CD4-positive, CD25-positive, alpha-beta regulatory T cell (primary cell): ENCODE data around the gene STYXL2. TPM values are rescaled to one million over a fixed set of nuclear protein-coding genes. Genes with fewer than 3 reads are reported as not detected.

Source experiments
- ATAC-seq, 2 donors: fragments of 150-1000 bp; cut with Tn5 transposase; one replicate each; pipeline ENCODE4 v1.10.0; 2021; ENCODE audit warnings: low read depth in 2 of 2, moderate number of reproducible peaks in 2 of 2, moderate library complexity in 1 of 2
- DNase-seq, 3 donors: peaks; one replicate each; pipeline versions ENCODE4 v3.0.0 to v3.0.0-alpha.2; 2012 to 2022; ENCODE audit warnings: mixed read lengths in 1 of 3
- H3K27ac ChIP-seq: one replicate; pipeline ENCODE4 v1.7.0; 2013; ENCODE audit warnings: mild to moderate bottlenecking, low read length; ENCODE audit not compliant: insufficient read depth, poor library complexity, severe bottlenecking
- H3K27me3 ChIP-seq: one replicate; pipeline ENCODE4 v1.7.0; 2013; ENCODE audit warnings: low read length; ENCODE audit not compliant: control insufficient read depth, insufficient read depth
- H3K36me3 ChIP-seq: one replicate; pipeline ENCODE4 v1.7.0; 2013; ENCODE audit warnings: mild to moderate bottlenecking, low read length, moderate library complexity; ENCODE audit not compliant: control insufficient read depth, insufficient read depth
- H3K4me1 ChIP-seq: 2 replicates; pipeline ENCODE4 v1.7.0; 2013; ENCODE audit warnings: mild to moderate bottlenecking, low read length; ENCODE audit not compliant: insufficient read depth, control insufficient read depth, poor library complexity, severe bottlenecking
- H3K4me3 ChIP-seq: one replicate; pipeline ENCODE4 v1.7.0; 2013; ENCODE audit warnings: low read depth, mild to moderate bottlenecking, low read length, moderate library complexity
- H3K9me3 ChIP-seq, 2 experiments: 1 replicate in 1 of 2; 2 replicates in 1 of 2; pipeline ENCODE4 v1.7.0; 2013; ENCODE audit warnings: low read length in 2 of 2, mild to moderate bottlenecking in 1 of 2, moderate library complexity in 1 of 2; ENCODE audit not compliant: control insufficient read depth in 2 of 2
- H3K27ac Mint-ChIP-seq, 3 donors: one replicate each; pipeline ENCODE4 v1.8.0; 2020 to 2022; ENCODE audit warnings: mild to moderate bottlenecking in 3 of 3, mixed read lengths in 3 of 3, moderate library complexity in 2 of 3
- H3K27me3 Mint-ChIP-seq: one replicate; pipeline ENCODE4 v1.8.0; 2022; ENCODE audit warnings: mild to moderate bottlenecking, mixed read lengths
- H3K36me3 Mint-ChIP-seq: one replicate; pipeline ENCODE4 v1.8.0; 2020; ENCODE audit warnings: mixed read lengths
- H3K4me1 Mint-ChIP-seq, 4 donors: one replicate each; pipeline ENCODE4 v1.8.0; 2020 to 2022; ENCODE audit warnings: mixed read lengths in 4 of 4, mild to moderate bottlenecking in 1 of 4
- H3K4me3 Mint-ChIP-seq, 4 donors: one replicate each; pipeline ENCODE4 v1.8.0; 2020 to 2022; ENCODE audit warnings: mild to moderate bottlenecking in 4 of 4, mixed read lengths in 4 of 4, moderate library complexity in 3 of 4
- H3K9me3 Mint-ChIP-seq, 7 donors: one replicate each; pipeline ENCODE4 v1.8.0; 2020 to 2022; ENCODE audit warnings: mixed read lengths in 7 of 7, mild to moderate bottlenecking in 3 of 7, moderate library complexity in 2 of 7
- polyA plus RNA-seq, 4 donors: library from polyadenylated mRNA; unstranded; fragments of 300-500 nt; fragmentation: Illumina TruSeq; gene quantifications; one replicate each; pipeline ENCODE4 v1.2.3, GENCODE V29; 2021
- total RNA-seq: library from RNA; stranded (reverse); gene quantifications from one replicate; pipeline ENCODE4 v1.2.3, GENCODE V29; 2022

Gene STYXL2
- total and polyA plus RNA-seq, 5 donors from 2014 or later, result not detected

- peaks cover 7% of the 10 kb centered on the region for H3K4me1 ChIP-seq
- Mint-ChIP-seq H3K27me3 (peaks cover 42% of the 10 kb centered on the region), H3K4me3 (peak overlapping the region in 2 of 4 donors; percentile 7 to 36), H3K9me3 (no peaks in the 10 kb centered on the region), H3K27ac (peak overlapping the region in 1 of 3 donors; percentile 3), H3K36me3 (no peaks in the 10 kb centered on the region), H3K4me1 (peaks cover 0 to 18% (median 7%) of the 10 kb centered on the region in 4 donors)
- no peaks in the 10 kb centered on the region for H3K36me3 ChIP-seq
- H3K27ac ChIP-seq, result no peak overlapping the region
- no peak overlapping the region for H3K4me3 ChIP-seq
- DNase-seq, result no peak
- H3K27me3 ChIP-seq, result peaks cover 6% of the 10 kb centered on the region
- H3K9me3 ChIP-seq, result no peaks in the 10 kb centered on the region
- no peak for ATAC-seq
These were observed 25.8 kb downstream of the STYXL2 start for GRCh38 chr1:167119696-167120095.

GRCh38 chr1:167120899-167121298, 27.0 kb downstream of the STYXL2 start:
- Histone ChIP-seq H3K27ac (no peak overlapping the region), H3K27me3 (peaks cover 2% of the 10 kb centered on the region), H3K9me3 (no peaks in the 10 kb centered on the region), H3K4me3 (peak overlapping the region; percentile 32), H3K4me1 (peaks cover 7% of the 10 kb centered on the region), H3K36me3 (no peaks in the 10 kb centered on the region)
- DNase-seq (peak in 2 of 3 donors; percentile 45 to 56), ATAC-seq (no peak)
- Mint-ChIP-seq H3K27ac (peak overlapping the region in 2 of 3 donors; percentile 69 to 85), H3K4me3 (peak overlapping the region; percentile 74 to 88 (median 86)), H3K4me1 (peaks cover 0 to 18% (median 7%) of the 10 kb centered on the region in 4 donors), H3K36me3 (no peaks in the 10 kb centered on the region), H3K27me3 (peaks cover 37% of the 10 kb centered on the region), H3K9me3 (no peaks in the 10 kb centered on the region)

- H3K36me3 ChIP-seq, result no peaks in the 10 kb centered on the region
- Mint-ChIP-seq H3K36me3 (no peaks in the 10 kb centered on the region), H3K27me3 (peaks cover 43% of the 10 kb centered on the region), H3K27ac (peak overlapping the region in 2 of 3 donors; percentile 81 to 85), H3K4me1 (peaks cover 0 to 18% (median 7%) of the 10 kb centered on the region in 4 donors), H3K9me3 (no peaks in the 10 kb centered on the region), H3K4me3 (peak overlapping the region; percentile 74 to 88 (median 86))
- peak overlapping the region; percentile 32 for H3K4me3 ChIP-seq
- peaks cover 7% of the 10 kb centered on the region for H3K4me1 ChIP-seq
- ATAC-seq (peak; percentile 58 to 62), DNase-seq (peak in 2 of 3 donors; percentile 26 to 53)
- H3K9me3 ChIP-seq, result no peaks in the 10 kb centered on the region
- H3K27ac ChIP-seq, result no peak overlapping the region
- peaks cover 2% of the 10 kb centered on the region for H3K27me3 ChIP-seq
These were observed 27.7 kb downstream of the STYXL2 start for GRCh38 chr1:167121375-167122120.

GRCh38 chr1:167122121-167122480, 28.2 kb downstream of the STYXL2 start:
- no peak for ATAC-seq
- no peak overlapping the region for H3K27ac ChIP-seq
- Mint-ChIP-seq H3K36me3 (no peaks in the 10 kb centered on the region), H3K27me3 (peaks cover 44% of the 10 kb centered on the region), H3K4me1 (peaks cover 0 to 18% (median 7%) of the 10 kb centered on the region in 4 donors), H3K27ac (peak overlapping the region in 2 of 3 donors; percentile 56 to 81), H3K9me3 (no peaks in the 10 kb centered on the region), H3K4me3 (peak overlapping the region in 3 of 4 donors; percentile 69 to 88 (median 74))
- peaks cover 2% of the 10 kb centered on the region for H3K27me3 ChIP-seq
- no peak overlapping the region for H3K4me3 ChIP-seq
- H3K4me1 ChIP-seq, result peaks cover 7% of the 10 kb centered on the region
- no peak for DNase-seq
- H3K9me3 ChIP-seq, result no peaks in the 10 kb centered on the region
- no peaks in the 10 kb centered on the region for H3K36me3 ChIP-seq

- peaks cover 7% of the 10 kb centered on the region for H3K4me1 ChIP-seq
- no peak overlapping the region for H3K4me3 ChIP-seq
- H3K9me3 ChIP-seq, result no peaks in the 10 kb centered on the region
- H3K4me1 Mint-ChIP-seq, result peaks cover 0 to 18% (median 7%) of the 10 kb centered on the region in 4 donors
- ATAC-seq (no peak), DNase-seq (no peak)
- no peak overlapping the region for H3K27ac ChIP-seq
- no peaks in the 10 kb centered on the region for H3K36me3 ChIP-seq
- peaks cover 2% of the 10 kb centered on the region for H3K27me3 ChIP-seq
- no peaks in the 10 kb centered on the region for H3K36me3 Mint-ChIP-seq
- peak overlapping the region in 3 of 4 donors; percentile 9 to 73 (median 19) for H3K4me3 Mint-ChIP-seq
- H3K27ac Mint-ChIP-seq, result peak overlapping the region in 2 of 3 donors; percentile 5 to 56
- peaks cover 40% of the 10 kb centered on the region for H3K27me3 Mint-ChIP-seq
- no peaks in the 10 kb centered on the region for H3K9me3 Mint-ChIP-seq
These were observed 28.7 kb downstream of the STYXL2 start for GRCh38 chr1:167122568-167122967.

GRCh38 chr1:167126317-167126716, 32.4 kb downstream of the STYXL2 start:
- peaks cover 0 to 6% (median 4%) of the 10 kb centered on the region in 4 donors for H3K4me1 Mint-ChIP-seq
- Histone ChIP-seq H3K36me3 (no peaks in the 10 kb centered on the region), H3K27ac (no peak overlapping the region), H3K4me1 (peaks cover 5% of the 10 kb centered on the region), H3K4me3 (no peak overlapping the region), H3K27me3 (peaks cover 13% of the 10 kb centered on the region), H3K9me3 (no peaks in the 10 kb centered on the region)
- peaks cover 34% of the 10 kb centered on the region for H3K27me3 Mint-ChIP-seq
- no peak overlapping the region for H3K4me3 Mint-ChIP-seq
- H3K27ac Mint-ChIP-seq, result peak overlapping the region in 1 of 3 donors; percentile 38
- no peaks in the 10 kb centered on the region for H3K36me3 Mint-ChIP-seq
- DNase-seq (no peak), ATAC-seq (no peak)
- H3K9me3 Mint-ChIP-seq, result no peaks in the 10 kb centered on the region

GRCh38 chr1:167126811-167127210, 32.9 kb downstream of the STYXL2 start:
- no peak for DNase-seq
- no peak overlapping the region for H3K4me3 Mint-ChIP-seq
- no peak overlapping the region for H3K27ac ChIP-seq
- no peaks in the 10 kb centered on the region for H3K36me3 ChIP-seq
- no peak overlapping the region for H3K4me3 ChIP-seq
- no peak for ATAC-seq
- peaks cover under 1% of the 10 kb centered on the region for H3K4me1 ChIP-seq
- H3K4me1 Mint-ChIP-seq, result peaks cover 0 to 4% (median 2%) of the 10 kb centered on the region in 4 donors
- H3K27me3 Mint-ChIP-seq, result peaks cover 33% of the 10 kb centered on the region
- no peaks in the 10 kb centered on the region for H3K9me3 Mint-ChIP-seq
- no peak overlapping the region for H3K27ac Mint-ChIP-seq
- no peaks in the 10 kb centered on the region for H3K9me3 ChIP-seq
- H3K36me3 Mint-ChIP-seq, result no peaks in the 10 kb centered on the region
- H3K27me3 ChIP-seq, result peaks cover 13% of the 10 kb centered on the region

GRCh38 chr1:167127236-167127635, 33.4 kb downstream of the STYXL2 start:
- Histone ChIP-seq H3K9me3 (no peaks in the 10 kb centered on the region), H3K36me3 (no peaks in the 10 kb centered on the region), H3K4me1 (no peaks in the 10 kb centered on the region), H3K27me3 (peaks cover 13% of the 10 kb centered on the region), H3K4me3 (no peak overlapping the region), H3K27ac (no peak overlapping the region)
- Mint-ChIP-seq H3K27me3 (peaks cover 33% of the 10 kb centered on the region), H3K27ac (no peak overlapping the region), H3K4me1 (peaks cover 0 to 3% (median 0%) of the 10 kb centered on the region in 4 donors), H3K36me3 (no peaks in the 10 kb centered on the region), H3K4me3 (peak overlapping the region in 1 of 4 donors; percentile 10), H3K9me3 (no peaks in the 10 kb centered on the region)
- ATAC-seq (no peak), DNase-seq (no peak)
